Measurements from ENCODE around the gene IL5RA.
A peak's percentile ranks its signal among the peaks of the same experiment; 100 is the strongest.

The IL5RA gene

GRCh38 chr3:3110299-3110630 is at the start of gene IL5RA:
TSS of gene IL5RA (minus strand) at chr3:3110374. CDS start at chr3:3104984, 5,390 bp downstream.
- DNase-seq: no peak

GRCh38 chr3:3157484-3157883 is 47.3 kb upstream of the IL5RA start:
- no peak for DNase-seq

GRCh38 chr3:3154879-3155610 is 44.9 kb upstream of the IL5RA start:
- no peak for DNase-seq

GRCh38 chr3:3151513-3151912 is 41.3 kb upstream of the IL5RA start:
- DNase-seq: no peak

- DNase-seq: no peak
Measured at GRCh38 chr3:3149560-3149959, 39.4 kb upstream of the IL5RA start.

- no peak for DNase-seq
Measured at GRCh38 chr3:3145831-3146230, 35.7 kb upstream of the IL5RA start.

- no peak for DNase-seq
Measured at GRCh38 chr3:3141939-3142338, 31.8 kb upstream of the IL5RA start.

GRCh38 chr3:3137526-3137925 is 27.4 kb upstream of the IL5RA start:
- no peak for DNase-seq

- no peak for DNase-seq
Measured at GRCh38 chr3:3134750-3135448, 24.7 kb upstream of the IL5RA start.

- no peak for DNase-seq
Measured at GRCh38 chr3:3133500-3133899, 23.3 kb upstream of the IL5RA start.

- DNase-seq: no peak
Measured at GRCh38 chr3:3129579-3129978, 19.4 kb upstream of the IL5RA start.

GRCh38 chr3:3127432-3128010 is 17.3 kb upstream of the IL5RA start:
- peak; percentile 48 for DNase-seq

- peak; percentile 97 for DNase-seq
Measured at GRCh38 chr3:3126477-3127431, 16.6 kb upstream of the IL5RA start, which contains the start of gene TRNT1. TSS of gene TRNT1 (plus strand) at chr3:3126940. CDS start at chr3:3129041, 2,101 bp downstream.

- DNase-seq: no peak
Measured at GRCh38 chr3:3125977-3126376, 15.8 kb upstream of the IL5RA start.

- DNase-seq: no peak
Measured at GRCh38 chr3:3119393-3119851, 9.2 kb upstream of the IL5RA start.

- DNase-seq: no peak
Measured at GRCh38 chr3:3117651-3118050, 7.5 kb upstream of the IL5RA start.

- no peak for DNase-seq
Measured at GRCh38 chr3:3113042-3113709, 3.0 kb upstream of the IL5RA start.

- DNase-seq: no peak
Measured at GRCh38 chr3:3110749-3111361, 681 bp upstream of the IL5RA start.

- no peak for DNase-seq
Measured at GRCh38 chr3:3109407-3110298, 521 bp downstream of the IL5RA start.

GRCh38 chr3:3107858-3108257 is 2.3 kb downstream of the IL5RA start:
- no peak for DNase-seq

GRCh38 chr3:3107181-3107580 is 3.0 kb downstream of the IL5RA start:
- no peak for DNase-seq

Data from stimulated activated CD4-positive, alpha-beta T cell treated with anti-CD3 and anti-CD28 coated beads, Interleukin-4, amount 100 ng/mL, for 24 hours (primary cell).